PC-3 (cell line): ENCODE results near the gene CNOT11.
"Not testable (repeated sequence)": the region's sequence is repeated elsewhere in the genome, so short reads cannot be mapped to it uniquely, and the experiment has no call there.

Experiments
- CTCF ChIP-seq: fragments of 300-600 bp; sonication (generic); conservative IDR thresholded peaks from 2 replicates; pipeline ENCODE4 v1.5.1; 2017; ENCODE audit warnings: antibody characterized with exemption, low read depth, mild to moderate bottlenecking, low read length
- EZH2 ChIP-seq: fragments of 300-600 bp; sonication (generic); IDR thresholded peaks from one replicate; pipeline ENCODE4 v1.6.1; 2017; ENCODE audit warnings: antibody characterized with exemption, mild to moderate bottlenecking, low read length; ENCODE audit not compliant: unreplicated experiment

GRCh38 chr2:101220091-101220490 is 32.6 kb upstream of the CNOT11 start:
- not testable (repeated sequence) for TF ChIP-seq CTCF, EZH2
